WTC11 (cell line): ENCODE measurements around the gene MAP3K5. TPM values are rescaled to one million over a fixed set of nuclear protein-coding genes. Genes with fewer than 3 reads are reported as not detected.

Experiments used
- ATAC-seq: fragments of 200-7000 bp; cut with Tn5 transposase; 2 replicates; pipeline ENCODE4 v1.10.0; 2021; ENCODE audit warnings: mild to moderate bottlenecking, moderate library complexity
- CTCF ChIA-PET: fragments of 300-600 bp; sonication (Branson Sonifier 250); formaldehyde crosslinking; loops from one replicate; lab custom pipeline; 2021; ENCODE audit warnings: antibody characterized with exemption; lab: Charles Lee
- POLR2A ChIA-PET: fragments of 350-600 bp; sonication (Branson Sonifier 250); formaldehyde crosslinking; loops from one replicate; lab custom pipeline; 2021; ENCODE audit warnings: antibody characterized with exemption; lab: Charles Lee
- DNase-seq: peaks from one replicate; pipeline ENCODE4 v3.0.0; 2021; ENCODE audit warnings: low spot score
- H3K27ac Mint-ChIP-seq: 2 replicates; pipeline ENCODE4 v1.8.0; 2021; ENCODE audit warnings: mixed read lengths
- H3K27me3 Mint-ChIP-seq: 2 replicates; pipeline ENCODE4 v1.8.0; 2021; ENCODE audit warnings: low read depth, mild to moderate bottlenecking, moderate library complexity, mixed read lengths
- H3K36me3 Mint-ChIP-seq: 2 replicates; pipeline ENCODE4 v1.8.0; 2021; ENCODE audit warnings: mixed read lengths
- H3K4me1 Mint-ChIP-seq: 2 replicates; pipeline ENCODE4 v1.8.0; 2022; ENCODE audit warnings: mixed read lengths
- H3K4me3 Mint-ChIP-seq: 2 replicates; pipeline ENCODE4 v1.8.0; 2021; ENCODE audit warnings: mild to moderate bottlenecking, moderate library complexity, mixed read lengths
- H3K9me3 Mint-ChIP-seq: 2 replicates; pipeline ENCODE4 v1.8.0; 2021; ENCODE audit warnings: mixed read lengths
- CREB1 ChIP-seq: sonication (generic); formaldehyde crosslinking; IDR thresholded peaks from 2 replicates; pipeline ENCODE4 v1.8.0; 2023; ENCODE audit warnings: mild to moderate bottlenecking, missing genetic modification reagents
- GABPB1 ChIP-seq: sonication (generic); formaldehyde crosslinking; IDR thresholded peaks from 2 replicates; pipeline ENCODE4 v1.8.1; 2023; ENCODE audit warnings: mild to moderate bottlenecking, missing genetic modification reagents
- KAT7 ChIP-seq: sonication (generic); formaldehyde crosslinking; IDR thresholded peaks from 2 replicates; pipeline ENCODE4 v1.8.1; 2023; ENCODE audit warnings: missing genetic modification reagents, mild to moderate bottlenecking, borderline replicate concordance
- NFE2L1 ChIP-seq: sonication (generic); formaldehyde crosslinking; IDR thresholded peaks from 2 replicates; pipeline ENCODE4 v1.8.1; 2023; ENCODE audit warnings: missing genetic modification reagents
- NR1H2 ChIP-seq: sonication (generic); formaldehyde crosslinking; IDR thresholded peaks from 2 replicates; pipeline ENCODE4 v1.9.0; 2021; ENCODE audit warnings: mild to moderate bottlenecking, moderate library complexity, missing genetic modification reagents
- OVOL2 ChIP-seq: fragments of 250-450 bp; sonication (Bioruptor Pico); IDR thresholded peaks from 2 replicates; pipeline ENCODE4 v1.9.0; 2021; ENCODE audit warnings: mild to moderate bottlenecking, borderline replicate concordance
- TEAD4 ChIP-seq: sonication (generic); formaldehyde crosslinking; IDR thresholded peaks from 2 replicates; pipeline ENCODE4 v1.8.0; 2022; ENCODE audit warnings: mild to moderate bottlenecking, missing genetic modification reagents
- TP53 ChIP-seq: sonication (generic); formaldehyde crosslinking; IDR thresholded peaks from 2 replicates; pipeline ENCODE4 v1.8.1; 2023; ENCODE audit warnings: mild to moderate bottlenecking, missing genetic modification reagents
- USF2 ChIP-seq: sonication (generic); formaldehyde crosslinking; IDR thresholded peaks from 2 replicates; pipeline ENCODE4 v1.8.1; 2023; ENCODE audit warnings: mild to moderate bottlenecking, missing genetic modification reagents, moderate library complexity
- ZBTB21 ChIP-seq: sonication (generic); formaldehyde crosslinking; IDR thresholded peaks from 2 replicates; pipeline ENCODE4 v1.8.1; 2023; ENCODE audit warnings: mild to moderate bottlenecking, missing genetic modification reagents, borderline replicate concordance
- ZNF138 ChIP-seq: sonication (generic); formaldehyde crosslinking; conservative IDR thresholded peaks from 2 replicates; pipeline ENCODE4 v1.8.1; 2022; ENCODE audit warnings: mild to moderate bottlenecking, moderate library complexity, missing genetic modification reagents
- ZNF396 ChIP-seq: fragments of 250-450 bp; sonication (Bioruptor Pico); IDR thresholded peaks from 2 replicates; pipeline ENCODE4 v1.8.0; 2021; ENCODE audit warnings: mild to moderate bottlenecking, moderate library complexity, borderline replicate concordance
- ZNF423 ChIP-seq: fragments of 250-450 bp; sonication (Bioruptor Pico); IDR thresholded peaks from 2 replicates; pipeline ENCODE4 v2.1.2; 2022; ENCODE audit warnings: mild to moderate bottlenecking, moderate library complexity
- ZNF532 ChIP-seq: fragments of 250-450 bp; sonication (Bioruptor Pico); IDR thresholded peaks from 2 replicates; pipeline ENCODE4 v1.9.0; 2021; ENCODE audit warnings: mild to moderate bottlenecking, borderline replicate concordance
- ZNF671 ChIP-seq: fragments of 250-450 bp; sonication (Bioruptor Pico); IDR thresholded peaks from 2 replicates; pipeline ENCODE4 v1.8.0; 2021; ENCODE audit warnings: mild to moderate bottlenecking
- total RNA-seq: library from RNA; stranded (reverse); gene quantifications from 3 replicates; pipeline ENCODE4 v1.2.3, GENCODE V29; 2021
- TF ChIP-seq, protein P1 (sequence below): sonication (generic); formaldehyde crosslinking; IDR thresholded peaks from 2 replicates; pipeline ENCODE4 v1.8.0; 2023; ENCODE audit warnings: missing genetic modification reagents, mild to moderate bottlenecking, borderline replicate concordance
- TF ChIP-seq, protein P2 (sequence below): sonication (generic); formaldehyde crosslinking; IDR thresholded peaks from 2 replicates; pipeline ENCODE4 v1.8.1; 2023; ENCODE audit warnings: mild to moderate bottlenecking, moderate library complexity, missing genetic modification reagents

Gene MAP3K5
- total RNA-seq, 1 experiment from 2014 or later: 1.6 TPM

DNA sequence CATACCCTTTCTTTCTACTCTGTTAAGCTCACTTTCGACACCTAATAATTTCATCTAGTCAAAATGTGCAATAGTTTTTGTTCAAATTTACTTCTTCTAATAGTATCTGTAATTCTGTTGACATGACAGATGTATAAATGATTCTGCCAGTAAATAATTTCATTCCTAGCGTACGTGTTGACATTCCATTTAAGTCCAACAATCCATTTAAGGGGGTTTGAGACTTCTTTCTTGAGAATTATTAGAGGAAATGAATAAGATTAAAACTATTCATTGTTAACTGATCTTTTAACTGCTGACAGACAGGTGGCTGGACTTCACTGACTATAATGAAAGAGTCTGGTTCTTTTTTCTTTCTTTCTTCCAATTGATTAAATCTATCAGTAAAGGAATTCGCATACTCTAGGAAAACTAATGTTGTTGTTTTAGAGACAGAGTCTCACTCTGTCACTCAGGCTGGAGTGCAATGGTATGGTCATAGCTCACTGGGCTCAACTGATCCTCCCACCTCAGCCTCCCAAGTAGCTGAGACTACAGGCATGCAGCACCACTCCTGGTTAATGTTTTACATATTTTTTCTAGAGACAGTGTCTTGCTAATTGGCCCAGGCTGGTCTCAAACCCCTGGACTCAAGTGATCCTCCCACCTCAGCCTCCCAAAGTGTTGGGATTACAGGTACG is 55.9 kb downstream of the MAP3K5 start:
- no peaks in the 10 kb centered on the region for H3K27me3 Mint-ChIP-seq
- TF ChIP-seq GABPB1 (CRISPR knock-in tag) (no peak), ZNF138 (no peak), NR1H2 (no peak), ZNF396 (CRISPR knock-in tag) (no peak), TP53 (no peak), ZBTB21 (CRISPR knock-in tag) (no peak), KAT7 (no peak), OVOL2 (CRISPR knock-in tag) (no peak), USF2 (no peak), ZNF671 (no peak)
- TF ChIP-seq, protein P1, sequence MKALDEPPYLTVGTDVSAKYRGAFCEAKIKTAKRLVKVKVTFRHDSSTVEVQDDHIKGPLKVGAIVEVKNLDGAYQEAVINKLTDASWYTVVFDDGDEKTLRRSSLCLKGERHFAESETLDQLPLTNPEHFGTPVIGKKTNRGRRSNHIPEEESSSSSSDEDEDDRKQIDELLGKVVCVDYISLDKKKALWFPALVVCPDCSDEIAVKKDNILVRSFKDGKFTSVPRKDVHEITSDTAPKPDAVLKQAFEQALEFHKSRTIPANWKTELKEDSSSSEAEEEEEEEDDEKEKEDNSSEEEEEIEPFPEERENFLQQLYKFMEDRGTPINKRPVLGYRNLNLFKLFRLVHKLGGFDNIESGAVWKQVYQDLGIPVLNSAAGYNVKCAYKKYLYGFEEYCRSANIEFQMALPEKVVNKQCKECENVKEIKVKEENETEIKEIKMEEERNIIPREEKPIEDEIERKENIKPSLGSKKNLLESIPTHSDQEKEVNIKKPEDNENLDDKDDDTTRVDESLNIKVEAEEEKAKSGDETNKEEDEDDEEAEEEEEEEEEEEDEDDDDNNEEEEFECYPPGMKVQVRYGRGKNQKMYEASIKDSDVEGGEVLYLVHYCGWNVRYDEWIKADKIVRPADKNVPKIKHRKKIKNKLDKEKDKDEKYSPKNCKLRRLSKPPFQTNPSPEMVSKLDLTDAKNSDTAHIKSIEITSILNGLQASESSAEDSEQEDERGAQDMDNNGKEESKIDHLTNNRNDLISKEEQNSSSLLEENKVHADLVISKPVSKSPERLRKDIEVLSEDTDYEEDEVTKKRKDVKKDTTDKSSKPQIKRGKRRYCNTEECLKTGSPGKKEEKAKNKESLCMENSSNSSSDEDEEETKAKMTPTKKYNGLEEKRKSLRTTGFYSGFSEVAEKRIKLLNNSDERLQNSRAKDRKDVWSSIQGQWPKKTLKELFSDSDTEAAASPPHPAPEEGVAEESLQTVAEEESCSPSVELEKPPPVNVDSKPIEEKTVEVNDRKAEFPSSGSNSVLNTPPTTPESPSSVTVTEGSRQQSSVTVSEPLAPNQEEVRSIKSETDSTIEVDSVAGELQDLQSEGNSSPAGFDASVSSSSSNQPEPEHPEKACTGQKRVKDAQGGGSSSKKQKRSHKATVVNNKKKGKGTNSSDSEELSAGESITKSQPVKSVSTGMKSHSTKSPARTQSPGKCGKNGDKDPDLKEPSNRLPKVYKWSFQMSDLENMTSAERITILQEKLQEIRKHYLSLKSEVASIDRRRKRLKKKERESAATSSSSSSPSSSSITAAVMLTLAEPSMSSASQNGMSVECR (CRISPR knock-in tag): no peak
- TF ChIP-seq, all 79 proteins: peak for 0
- Mint-ChIP-seq H3K36me3 (no peaks in the 10 kb centered on the region), H3K9me3 (no peaks in the 10 kb centered on the region), H3K4me3 (no peak overlapping the region), H3K27ac (no peak overlapping the region), H3K4me1 (peaks cover 8% of the 10 kb centered on the region)
- DNase-seq: no peak
- CTCF ChIA-PET: interaction anchor here (1.4 to 1.5 kb wide), 2 partner anchors 9 to 56 kb away, joined by 4 to 6 read pairs; partner anchors contain the start of gene MAP3K5
- POLR2A ChIA-PET: no interaction called here
- no peak for ATAC-seq

DNA sequence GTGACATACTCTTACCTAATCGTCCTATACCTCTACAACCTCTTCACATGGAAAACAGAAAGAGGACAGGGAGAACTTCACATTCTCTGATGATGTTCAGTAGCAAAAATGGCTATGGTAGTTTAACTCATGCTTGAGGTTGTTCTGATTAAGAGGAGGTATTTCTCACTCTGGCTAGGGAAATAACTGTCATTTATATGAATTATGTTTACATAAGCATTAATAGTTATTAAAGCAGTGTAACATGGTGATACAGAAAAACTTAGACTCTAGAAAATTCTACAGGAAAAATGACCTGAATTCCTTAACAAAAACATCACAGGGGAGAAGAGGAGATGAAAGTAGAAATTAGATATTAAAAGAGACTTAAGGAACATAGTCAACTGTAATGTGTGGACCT is 57.3 kb downstream of the MAP3K5 start:
- H3K4me1 Mint-ChIP-seq: peaks cover 1% of the 10 kb centered on the region
- H3K9me3 Mint-ChIP-seq: no peaks in the 10 kb centered on the region
- DNase-seq: no peak
- H3K27ac Mint-ChIP-seq: no peak overlapping the region
- TF ChIP-seq NFE2L1 (CRISPR knock-in tag): no peak
- TF ChIP-seq ZNF532: no peak
- TF ChIP-seq TEAD4 (CRISPR knock-in tag): no peak
- TF ChIP-seq, protein P2, sequence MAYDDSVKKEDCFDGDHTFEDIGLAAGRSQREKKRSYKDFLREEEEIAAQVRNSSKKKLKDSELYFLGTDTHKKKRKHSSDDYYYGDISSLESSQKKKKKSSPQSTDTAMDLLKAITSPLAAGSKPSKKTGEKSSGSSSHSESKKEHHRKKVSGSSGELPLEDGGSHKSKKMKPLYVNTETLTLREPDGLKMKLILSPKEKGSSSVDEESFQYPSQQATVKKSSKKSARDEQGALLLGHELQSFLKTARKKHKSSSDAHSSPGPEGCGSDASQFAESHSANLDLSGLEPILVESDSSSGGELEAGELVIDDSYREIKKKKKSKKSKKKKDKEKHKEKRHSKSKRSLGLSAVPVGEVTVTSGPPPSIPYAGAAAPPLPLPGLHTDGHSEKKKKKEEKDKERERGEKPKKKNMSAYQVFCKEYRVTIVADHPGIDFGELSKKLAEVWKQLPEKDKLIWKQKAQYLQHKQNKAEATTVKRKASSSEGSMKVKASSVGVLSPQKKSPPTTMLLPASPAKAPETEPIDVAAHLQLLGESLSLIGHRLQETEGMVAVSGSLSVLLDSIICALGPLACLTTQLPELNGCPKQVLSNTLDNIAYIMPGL (CRISPR knock-in tag): no peak
- no peak for TF ChIP-seq CREB1 (CRISPR knock-in tag)
- TF ChIP-seq ZNF423 (CRISPR knock-in tag): no peak
- no peaks in the 10 kb centered on the region for H3K27me3 Mint-ChIP-seq
- H3K36me3 Mint-ChIP-seq: no peaks in the 10 kb centered on the region
- POLR2A ChIA-PET: no interaction called here
- H3K4me3 Mint-ChIP-seq: no peak overlapping the region
- CTCF ChIA-PET: interaction anchor here (1.5 kb wide), 1 partner anchor 57 kb away, joined by 6 read pairs; the partner anchor contains the start of gene MAP3K5
- ATAC-seq: no peak
